ENCODE data around the gene RIPK3.
A peak's percentile ranks its signal among the peaks of the same experiment; 100 is the strongest.
"Not testable (repeated sequence)": the region's sequence is repeated elsewhere in the genome, so short reads cannot be mapped to it uniquely, and the experiment has no call there.

RIPK3 gene

DNA sequence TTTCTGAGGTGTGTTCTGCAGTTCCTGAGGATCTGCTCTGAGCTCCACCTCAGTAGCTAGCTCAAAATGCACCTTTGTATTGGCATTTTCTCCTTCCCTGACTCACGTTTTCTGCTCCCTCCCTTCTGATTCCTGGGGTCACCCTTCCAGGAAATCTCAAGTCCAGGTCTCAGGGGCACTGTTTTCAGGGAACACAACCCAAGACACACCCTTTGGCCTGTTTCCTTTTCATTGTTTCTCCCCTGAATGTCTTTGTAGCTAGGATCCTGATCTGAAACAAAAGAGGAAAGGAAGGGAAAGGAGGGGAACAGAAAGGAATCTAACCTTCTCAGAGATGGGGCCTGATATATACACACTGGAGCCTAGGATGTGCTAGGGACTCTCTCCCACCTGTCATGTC lies 7.3 kb upstream of the RIPK3 start:
- DNase-seq (ENCODE audit: low spot score), result no peak

DNA sequence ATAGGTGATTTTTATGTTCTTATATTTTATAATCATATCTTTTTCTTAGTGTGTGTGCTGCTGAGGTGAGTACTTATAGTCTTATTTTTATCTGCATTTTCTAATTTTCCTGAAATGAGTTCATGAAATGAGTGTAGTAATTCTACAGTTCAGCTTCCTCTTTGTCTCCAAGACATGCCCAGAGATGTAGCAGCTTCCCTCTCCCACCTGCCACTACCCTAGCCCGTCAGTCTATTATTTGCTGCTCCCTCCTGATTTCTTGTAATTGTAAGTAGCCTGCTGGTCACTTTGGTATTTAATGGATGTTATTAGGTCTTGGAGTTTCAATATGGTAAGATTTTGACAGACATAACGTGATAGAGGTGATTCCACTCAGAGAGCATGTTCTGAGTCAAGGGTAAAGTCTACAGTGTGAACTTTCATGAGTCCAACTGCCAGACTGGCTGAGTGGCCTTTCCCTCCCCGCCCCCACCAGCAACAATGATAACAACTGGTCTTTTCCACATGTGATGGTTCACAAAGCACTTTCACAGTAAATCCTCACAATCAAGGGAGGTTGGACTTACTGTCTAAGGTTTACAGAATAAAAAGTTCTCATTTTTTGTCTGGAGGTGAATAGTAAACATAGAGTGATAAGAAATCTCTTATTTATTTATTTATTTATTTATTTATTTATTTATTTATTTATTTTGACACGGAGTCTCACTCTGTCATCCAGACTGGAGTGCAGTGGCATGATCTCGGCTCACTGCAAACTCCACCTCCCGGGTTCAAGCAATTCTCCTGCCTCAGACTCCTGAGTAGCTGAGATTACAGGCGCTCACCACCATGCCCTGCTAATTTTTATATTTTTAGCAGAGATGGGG lies 4.2 kb upstream of the RIPK3 start:
- no peak for DNase-seq (ENCODE audit: low spot score)

- no peak for DNase-seq (ENCODE audit: low spot score)
Measured at GRCh38 chr14:24342889-24343288, 3.1 kb upstream of the RIPK3 start.

DNA sequence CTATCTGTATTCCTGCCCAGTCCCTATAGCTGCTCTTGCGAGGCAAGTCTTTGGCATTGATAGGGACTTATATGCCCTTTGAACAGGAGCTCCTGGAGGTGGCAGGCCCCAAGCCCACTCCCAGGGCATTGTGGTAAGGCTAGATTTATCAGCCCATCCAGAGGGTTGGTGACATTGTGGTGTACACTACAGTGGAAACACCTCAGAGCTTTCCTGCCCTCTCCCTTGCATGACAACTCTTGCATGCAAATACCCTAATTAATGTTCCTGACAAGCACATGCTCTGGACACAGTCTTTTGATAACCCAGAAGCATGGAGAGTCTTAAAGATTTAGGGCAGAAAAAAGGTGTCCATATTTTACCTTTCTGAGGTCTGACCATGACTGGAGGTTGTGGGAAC lies 815 bp upstream of the RIPK3 start:
- DNase-seq (ENCODE audit: low spot score), result no peak

- no peak for DNase-seq (ENCODE audit: low spot score)
Measured at GRCh38 chr14:24338843-24339242, 948 bp downstream of the RIPK3 start.

DNA sequence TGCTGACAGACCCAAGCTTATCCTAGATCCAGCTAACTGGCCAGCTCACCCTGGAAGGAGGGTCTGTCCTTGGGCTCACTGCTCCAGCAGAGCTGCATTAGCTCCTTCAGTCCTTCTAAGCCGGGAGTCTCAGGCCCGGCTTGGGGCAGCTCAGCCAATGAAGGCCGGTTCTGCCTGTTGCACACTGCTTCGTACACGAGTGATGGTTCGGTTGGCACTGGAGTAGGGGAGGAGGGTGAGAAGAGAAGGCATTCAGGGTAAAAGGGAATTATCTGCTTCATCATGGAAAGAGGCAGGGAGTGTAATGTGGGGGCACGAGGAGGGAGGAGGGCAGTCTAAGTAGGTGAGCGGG lies 2.0 kb downstream of the RIPK3 start:
- no peak for DNase-seq (ENCODE audit: low spot score)

- no peak for DNase-seq (ENCODE audit: low spot score)
Measured at GRCh38 chr14:24337144-24337823, 2.5 kb downstream of the RIPK3 start.

DNA sequence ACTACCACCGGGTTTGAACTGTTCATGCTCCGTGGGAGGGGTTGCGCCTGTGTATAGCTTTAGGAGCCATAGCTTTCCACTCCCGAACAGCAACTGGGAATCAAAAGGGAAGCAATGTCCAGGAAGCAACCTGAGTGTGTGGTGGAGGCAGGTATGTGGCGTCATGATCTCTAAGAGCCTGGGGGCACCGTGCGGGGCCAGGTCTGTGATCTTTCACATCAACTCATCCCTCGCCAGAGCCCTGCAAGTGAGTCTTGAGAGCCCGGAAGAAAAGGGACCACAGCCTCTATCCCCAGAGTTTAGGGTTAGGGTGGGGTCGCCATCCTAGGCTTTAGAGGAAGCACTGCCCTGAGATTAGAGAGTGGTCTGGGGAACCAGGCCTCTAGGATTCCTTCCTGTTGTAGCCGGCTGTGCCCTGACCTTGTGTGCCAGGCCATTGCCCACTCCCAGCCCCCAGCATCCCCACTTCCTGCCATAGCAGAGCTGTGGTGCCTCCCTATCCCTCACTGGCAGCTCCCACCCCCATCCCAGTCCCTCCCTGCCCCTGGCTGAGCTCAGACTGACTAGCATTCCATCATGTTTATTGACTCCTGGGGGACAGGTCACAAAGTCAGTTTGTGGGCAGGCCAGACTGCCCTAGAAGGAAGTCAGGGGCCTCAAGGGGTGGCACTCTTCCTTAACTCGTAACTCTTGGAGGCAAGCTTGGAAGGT lies 4.2 kb downstream of the RIPK3 start:
- no peak for DNase-seq (ENCODE audit: low spot score)

DNA sequence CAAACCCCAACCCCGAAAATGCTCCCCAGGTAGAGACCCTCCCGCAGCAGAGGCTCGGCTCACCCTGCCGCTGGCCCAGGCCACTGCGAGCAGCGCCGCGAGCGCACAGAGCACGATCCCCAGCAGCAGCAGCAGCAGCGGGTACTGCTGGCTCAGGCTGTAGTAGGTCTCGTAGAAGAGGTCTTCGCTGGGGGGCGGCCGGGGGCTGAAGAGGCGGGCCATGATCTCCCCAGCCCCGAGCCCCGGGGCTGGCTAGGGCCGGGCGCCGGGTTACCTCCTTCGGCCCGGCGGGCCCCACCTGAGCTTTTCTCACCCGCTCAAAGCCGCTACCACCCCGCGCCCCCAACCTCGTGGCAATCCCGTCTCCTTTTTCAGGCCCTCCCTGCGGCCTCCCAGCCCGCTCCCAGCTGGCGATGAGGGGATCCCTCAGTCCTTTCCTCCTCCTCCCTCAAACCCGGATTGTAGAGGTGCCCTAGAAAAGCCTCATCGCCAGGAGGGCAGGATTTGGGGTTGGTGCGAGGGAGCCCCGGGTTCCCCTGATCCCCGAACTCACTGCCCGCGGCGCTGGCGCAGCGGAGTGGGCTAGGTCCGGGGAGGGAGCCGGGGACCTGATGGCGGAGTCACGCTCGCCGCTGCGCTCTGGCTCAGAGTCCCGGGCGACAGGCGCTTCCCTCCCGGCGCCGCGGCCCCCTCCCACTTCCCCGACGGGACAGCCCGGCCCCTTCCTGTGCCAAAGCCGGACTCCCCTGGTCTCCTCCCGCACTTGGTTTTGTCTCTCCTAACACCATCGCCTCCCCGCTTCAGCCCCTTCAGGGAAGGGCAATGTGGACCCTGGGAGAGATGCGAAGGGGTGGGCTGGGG lies 5.1 kb downstream of the RIPK3 start, which contains the start of gene ADCY4:
TSS of gene ADCY4 (minus strand) at position 641 of the 861 bp plus-strand sequence. CDS start at position 222, 419 bp downstream.
- DNase-seq (ENCODE audit: low spot score), result no peak

GRCh38 chr14:24332268-24332993 lies 7.4 kb downstream of the RIPK3 start:
- peak; percentile 45 for DNase-seq (ENCODE audit: low spot score)

GRCh38 chr14:24331731-24332267 lies 8.0 kb downstream of the RIPK3 start:
- DNase-seq (ENCODE audit: low spot score), result no peak

DNA sequence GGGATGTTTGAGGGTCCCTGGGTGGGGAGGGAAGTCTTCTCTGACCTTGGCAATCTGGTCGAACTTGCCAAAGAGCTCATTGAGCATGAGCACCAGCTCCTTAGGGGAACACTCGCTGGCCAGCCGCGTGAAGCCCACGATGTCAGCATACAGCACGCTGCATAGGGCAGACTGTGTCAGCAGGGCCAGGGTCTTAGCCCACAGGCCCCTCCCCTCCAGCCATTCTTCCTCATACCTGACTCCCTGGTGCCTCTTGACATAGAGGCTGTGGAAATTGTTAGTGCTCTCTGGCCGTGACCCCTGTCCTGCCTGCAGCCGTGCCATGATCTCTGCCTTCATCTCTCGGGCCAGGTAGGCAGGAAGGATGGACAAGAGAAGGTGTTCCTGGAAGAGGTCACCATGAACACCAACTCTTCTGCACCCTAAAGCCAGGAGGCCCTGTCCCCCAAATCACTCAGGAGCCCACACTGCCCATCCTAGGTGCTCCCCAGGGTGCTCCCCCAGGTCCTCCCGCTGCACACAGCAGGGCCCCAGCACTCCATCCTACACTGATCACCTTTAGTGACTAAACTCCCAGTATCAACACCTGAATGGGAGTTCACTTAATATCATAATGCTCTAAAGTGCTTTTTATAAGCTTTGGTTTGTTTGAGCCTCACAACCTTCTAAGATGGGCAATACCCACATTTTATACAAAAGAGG lies 8.7 kb downstream of the RIPK3 start:
- DNase-seq (ENCODE audit: low spot score), result no peak

DNA sequence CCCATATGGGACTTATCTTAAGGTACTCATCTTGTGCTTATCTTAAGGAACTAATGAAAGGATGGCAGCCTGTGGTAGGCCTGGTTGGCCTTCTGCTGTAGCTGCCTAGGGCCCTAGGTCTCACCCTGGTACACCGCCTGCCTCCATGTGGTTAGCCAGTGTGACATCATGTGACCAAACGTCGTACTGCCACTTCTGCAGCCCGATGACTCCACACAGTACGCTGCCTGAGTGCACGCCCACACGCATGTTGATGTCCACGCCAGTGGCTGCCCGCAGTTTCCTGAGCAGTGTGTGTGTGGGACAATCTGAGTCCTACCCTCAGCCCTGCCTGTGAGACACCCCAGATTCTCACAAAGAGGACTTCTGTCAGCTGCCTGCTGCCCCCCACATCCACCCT lies 10.1 kb downstream of the RIPK3 start:
- no peak for DNase-seq (ENCODE audit: low spot score)

DNA sequence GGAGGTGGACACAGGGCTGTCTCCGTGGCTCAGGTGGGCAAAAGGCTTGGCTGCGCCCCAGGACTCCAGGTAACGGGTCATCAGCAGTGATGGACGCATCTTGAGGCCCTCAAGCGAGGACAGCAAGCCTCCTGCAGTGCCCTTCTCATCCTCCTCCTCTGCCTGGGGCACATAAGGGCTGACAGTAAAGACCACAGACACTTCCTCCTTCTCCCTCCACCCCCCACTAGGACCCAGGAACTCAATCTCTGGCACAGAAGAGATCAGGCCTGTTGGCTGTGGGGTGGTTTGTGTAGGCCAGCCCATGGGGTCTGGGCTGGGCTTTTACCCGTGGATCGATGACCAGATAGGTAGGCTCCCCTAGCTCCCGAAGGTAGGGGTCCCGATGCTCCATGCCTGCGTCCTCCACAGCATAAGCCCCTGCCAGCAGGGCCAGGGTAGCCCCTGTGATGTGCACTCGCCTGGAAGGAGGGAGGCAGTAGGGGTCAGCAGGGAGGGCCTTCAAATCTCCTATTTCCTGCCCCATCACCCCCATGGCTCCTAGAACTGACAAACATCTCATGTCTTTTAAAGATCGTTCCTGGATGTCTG lies 10.6 kb downstream of the RIPK3 start:
- no peak for DNase-seq (ENCODE audit: low spot score)

DNA sequence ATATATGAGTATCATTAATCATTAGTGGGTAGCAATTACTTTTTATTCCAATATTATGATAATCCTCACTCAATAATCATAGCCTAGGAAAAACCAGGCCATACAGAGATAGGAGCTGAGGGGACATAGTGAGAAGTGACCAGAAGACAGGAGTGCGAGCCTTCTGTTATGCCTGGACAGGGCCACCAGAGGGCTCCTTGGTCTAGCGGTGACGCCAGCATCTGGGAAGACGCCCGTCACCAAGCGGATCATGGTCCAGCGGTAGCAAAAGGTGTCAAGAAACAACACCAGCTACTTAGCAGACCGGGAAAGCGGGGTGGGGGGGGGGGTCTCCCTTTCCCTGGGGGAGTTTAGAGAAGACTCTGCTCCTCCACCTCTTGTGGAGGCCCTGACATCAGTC lies 11.9 kb downstream of the RIPK3 start:
- DNase-seq (ENCODE audit: low spot score), result not testable (repeated sequence)

GRCh38 chr14:24327303-24327702 lies 12.5 kb downstream of the RIPK3 start:
- DNase-seq (ENCODE audit: low spot score), result no peak

GRCh38 chr14:24325963-24326362 lies 13.8 kb downstream of the RIPK3 start:
- no peak for DNase-seq (ENCODE audit: low spot score)

GRCh38 chr14:24325041-24325530 lies 14.7 kb downstream of the RIPK3 start:
- DNase-seq (ENCODE audit: low spot score), result no peak

- no peak for DNase-seq (ENCODE audit: low spot score)
Measured at GRCh38 chr14:24324024-24324423, 15.8 kb downstream of the RIPK3 start.

GRCh38 chr14:24323341-24323740 lies 16.4 kb downstream of the RIPK3 start:
- no peak for DNase-seq (ENCODE audit: low spot score)

Measured in LoVo (cell line).